ENCODE measurements around the gene TFEB. TPM values are rescaled to one million over a fixed set of nuclear protein-coding genes. Genes with fewer than 3 reads are reported as not detected.
A peak's percentile ranks its signal among the peaks of the same experiment; 100 is the strongest.

The TFEB gene
- polyA plus RNA-seq, 1 donor (not counting 4 experiments of a cell fraction or from before 2014, with no cell fraction given) = 4.3 TPM

DNA sequence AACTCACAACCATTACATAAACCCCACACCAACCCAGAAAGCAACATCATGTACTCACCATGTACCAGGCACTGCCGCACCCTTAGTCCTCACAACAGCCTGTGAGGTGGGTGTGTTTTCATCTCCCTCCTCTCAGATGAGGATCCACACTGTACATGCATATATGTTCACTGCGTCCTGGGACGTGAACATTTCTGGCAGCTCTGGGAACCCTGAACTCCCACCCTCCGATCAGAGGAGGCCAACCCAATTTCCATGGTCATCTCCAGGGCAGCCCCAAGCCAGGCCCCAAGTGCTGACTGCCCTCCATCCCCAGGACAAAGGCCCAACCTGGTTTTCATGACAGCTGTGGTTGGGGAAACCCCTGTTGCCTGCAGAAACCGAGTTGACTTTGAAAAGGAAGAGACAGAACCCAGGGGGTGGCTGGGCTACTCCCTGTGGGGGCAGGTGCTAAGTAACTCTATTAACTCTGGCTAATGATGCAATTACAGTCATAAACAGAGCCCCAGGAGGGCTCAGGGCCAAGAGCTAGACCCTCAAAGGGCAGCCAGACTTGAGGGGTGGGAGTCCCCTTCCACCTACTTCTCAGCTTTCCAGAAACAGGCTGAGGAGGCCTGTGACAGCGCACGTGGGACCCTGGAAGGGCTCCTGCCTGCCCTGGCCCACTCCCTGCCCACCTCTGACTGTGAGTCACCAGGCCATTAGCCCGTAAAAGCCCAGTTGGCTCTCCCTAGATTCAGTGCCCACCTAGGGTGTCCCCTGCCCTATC is 2.6 kb downstream of the TFEB start:
- Histone ChIP-seq H3K9ac (ENCODE audit: control insufficient read depth, extremely low read depth, insufficient read depth, low read length) (peak overlapping the region; percentile 18), H3K4me2 (ENCODE audit: control insufficient read depth, extremely low read depth, insufficient read depth, low read depth, low read length) (peak overlapping the region; percentile 79), H3K36me3 (ENCODE audit: control insufficient read depth in 2 of 2, extremely low read depth in 1 of 2, insufficient read depth in 2 of 2, low read length in 2 of 2) (no peaks in the 10 kb centered on the region), H3K79me2 (ENCODE audit: control insufficient read depth, insufficient read depth, low read length) (no peaks in the 10 kb centered on the region), H3K27me3 (ENCODE audit: control insufficient read depth, extremely low read depth, insufficient read depth, low read length) (no peaks in the 10 kb centered on the region), H2AFZ (ENCODE audit: control insufficient read depth, low read length) (no peak overlapping the region), H4K20me1 (ENCODE audit: control insufficient read depth, extremely low read depth, insufficient read depth, low read length) (no peaks in the 10 kb centered on the region), H3K9me1 (ENCODE audit: control insufficient read depth, extremely low read depth, insufficient read depth, low read length) (no peaks in the 10 kb centered on the region), H3K9me3 (ENCODE audit: control insufficient read depth, low read depth, low read length) (no peaks in the 10 kb centered on the region), H3K27ac (ENCODE audit: control insufficient read depth, insufficient read depth, low read length) (peak overlapping the region; percentile 23), H3K4me1 (ENCODE audit: control insufficient read depth, extremely low read depth, insufficient read depth, low read length) (peaks cover 35% of the 10 kb centered on the region), H3K4me3 (ENCODE audit: control insufficient read depth in 2 of 3, extremely low read depth in 1 of 3, insufficient read depth in 2 of 3, low read depth in 1 of 3, low read length in 3 of 3) (peak overlapping the region in 1 of 3 experiments; percentile 0)
- FAIRE-seq (no peak), DNase-seq (ENCODE audit: low read depth, low spot score) (no peak)
- dilution Hi-C loops (cut with MboI; ENCODE audit: extremely low pct_ligation_motif_present, low sequenced_read_pairs) = no loop called here
- TF ChIP-seq EZH2 (IDR thresholded peaks at IDR 0.05; ENCODE audit: low read length) = no peak
- TF ChIP-seq, protein P1, sequence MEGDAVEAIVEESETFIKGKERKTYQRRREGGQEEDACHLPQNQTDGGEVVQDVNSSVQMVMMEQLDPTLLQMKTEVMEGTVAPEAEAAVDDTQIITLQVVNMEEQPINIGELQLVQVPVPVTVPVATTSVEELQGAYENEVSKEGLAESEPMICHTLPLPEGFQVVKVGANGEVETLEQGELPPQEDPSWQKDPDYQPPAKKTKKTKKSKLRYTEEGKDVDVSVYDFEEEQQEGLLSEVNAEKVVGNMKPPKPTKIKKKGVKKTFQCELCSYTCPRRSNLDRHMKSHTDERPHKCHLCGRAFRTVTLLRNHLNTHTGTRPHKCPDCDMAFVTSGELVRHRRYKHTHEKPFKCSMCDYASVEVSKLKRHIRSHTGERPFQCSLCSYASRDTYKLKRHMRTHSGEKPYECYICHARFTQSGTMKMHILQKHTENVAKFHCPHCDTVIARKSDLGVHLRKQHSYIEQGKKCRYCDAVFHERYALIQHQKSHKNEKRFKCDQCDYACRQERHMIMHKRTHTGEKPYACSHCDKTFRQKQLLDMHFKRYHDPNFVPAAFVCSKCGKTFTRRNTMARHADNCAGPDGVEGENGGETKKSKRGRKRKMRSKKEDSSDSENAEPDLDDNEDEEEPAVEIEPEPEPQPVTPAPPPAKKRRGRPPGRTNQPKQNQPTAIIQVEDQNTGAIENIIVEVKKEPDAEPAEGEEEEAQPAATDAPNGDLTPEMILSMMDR (optimal IDR thresholded peaks at IDR 0.05 in 1 of 3, IDR thresholded peaks at IDR 0.05 in 1 of 3, conservative IDR thresholded peaks at IDR 0.05 in 1 of 3; ENCODE audit: extremely low read depth in 1 of 3, insufficient read depth in 2 of 3, low read length in 3 of 3) = no peak

DNA sequence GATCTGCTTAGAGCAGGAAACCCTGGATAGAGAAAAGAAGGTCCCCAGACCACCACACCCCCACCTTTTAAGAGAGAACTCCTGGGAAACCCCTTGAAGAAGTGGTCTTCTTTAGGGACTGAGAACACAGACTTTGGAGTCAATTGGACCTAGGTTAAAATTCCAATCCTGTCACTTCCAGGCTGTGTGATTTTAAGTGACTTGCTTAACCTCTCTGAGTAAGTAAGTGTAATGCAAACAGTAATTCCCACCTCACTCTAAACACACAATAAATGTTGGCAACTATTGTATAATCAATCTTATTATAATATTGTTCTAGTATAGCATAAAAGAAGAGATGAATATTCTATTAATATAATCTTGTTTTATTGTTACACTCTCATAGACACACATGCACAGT is 3.3 kb downstream of the TFEB start:
- Histone ChIP-seq H3K36me3 (ENCODE audit: control insufficient read depth in 2 of 2, extremely low read depth in 1 of 2, insufficient read depth in 2 of 2, low read length in 2 of 2) (no peaks in the 10 kb centered on the region), H3K27me3 (ENCODE audit: control insufficient read depth, extremely low read depth, insufficient read depth, low read length) (no peaks in the 10 kb centered on the region), H3K79me2 (ENCODE audit: control insufficient read depth, insufficient read depth, low read length) (no peaks in the 10 kb centered on the region), H4K20me1 (ENCODE audit: control insufficient read depth, extremely low read depth, insufficient read depth, low read length) (no peaks in the 10 kb centered on the region), H3K9me1 (ENCODE audit: control insufficient read depth, extremely low read depth, insufficient read depth, low read length) (no peaks in the 10 kb centered on the region), H3K4me3 (ENCODE audit: control insufficient read depth in 2 of 3, extremely low read depth in 1 of 3, insufficient read depth in 2 of 3, low read depth in 1 of 3, low read length in 3 of 3) (peak overlapping the region in 1 of 3 experiments; percentile 14), H2AFZ (ENCODE audit: control insufficient read depth, low read length) (no peak overlapping the region), H3K4me1 (ENCODE audit: control insufficient read depth, extremely low read depth, insufficient read depth, low read length) (peaks cover 35% of the 10 kb centered on the region), H3K9ac (ENCODE audit: control insufficient read depth, extremely low read depth, insufficient read depth, low read length) (no peak overlapping the region), H3K9me3 (ENCODE audit: control insufficient read depth, low read depth, low read length) (no peaks in the 10 kb centered on the region), H3K4me2 (ENCODE audit: control insufficient read depth, extremely low read depth, insufficient read depth, low read depth, low read length) (peak overlapping the region; percentile 47), H3K27ac (ENCODE audit: control insufficient read depth, insufficient read depth, low read length) (no peak overlapping the region)
- DNase-seq (ENCODE audit: low read depth, low spot score) = no peak
- dilution Hi-C loops (cut with MboI; ENCODE audit: extremely low pct_ligation_motif_present, low sequenced_read_pairs) = no loop called here
- no peak for TF ChIP-seq EZH2 (IDR thresholded peaks at IDR 0.05; ENCODE audit: low read length)
- TF ChIP-seq, protein P1 (optimal IDR thresholded peaks at IDR 0.05 in 1 of 3, IDR thresholded peaks at IDR 0.05 in 1 of 3, conservative IDR thresholded peaks at IDR 0.05 in 1 of 3; ENCODE audit: extremely low read depth in 1 of 3, insufficient read depth in 2 of 3, low read length in 3 of 3) = no peak
- no peak for FAIRE-seq
